Panc1 (cell line): ENCODE results near the gene C1orf105.

ENCODE experiments used
- CTCF ChIP-seq: fragments of 450-650 bp; IDR thresholded peaks from 2 replicates; pipeline ENCODE4 v1.5.1; 2017; ENCODE audit warnings: mild to moderate bottlenecking
- POLR2AphosphoS5 ChIP-seq: IDR thresholded peaks from 2 replicates; pipeline ENCODE4 v1.6.1; 2012; ENCODE audit warnings: mild to moderate bottlenecking, low read depth, low read length, moderate library complexity
- SIN3A ChIP-seq: IDR thresholded peaks from 2 replicates; pipeline ENCODE4 v1.6.1; 2012; ENCODE audit warnings: low read depth, mild to moderate bottlenecking, low read length, moderate library complexity, borderline replicate concordance; ENCODE audit not compliant: insufficient read depth
- TF ChIP-seq, protein P1 (sequence below), 2 experiments: IDR thresholded peaks; 2 replicates each; pipeline ENCODE4 v1.6.1; 2011 to 2012; ENCODE audit warnings: low read depth in 2 of 2, control low read depth in 1 of 2, low read length in 1 of 2, mild to moderate bottlenecking in 1 of 2, moderate library complexity in 1 of 2; ENCODE audit not compliant: insufficient read depth in 1 of 2

- no peak for TF ChIP-seq CTCF
- TF ChIP-seq, protein P1, sequence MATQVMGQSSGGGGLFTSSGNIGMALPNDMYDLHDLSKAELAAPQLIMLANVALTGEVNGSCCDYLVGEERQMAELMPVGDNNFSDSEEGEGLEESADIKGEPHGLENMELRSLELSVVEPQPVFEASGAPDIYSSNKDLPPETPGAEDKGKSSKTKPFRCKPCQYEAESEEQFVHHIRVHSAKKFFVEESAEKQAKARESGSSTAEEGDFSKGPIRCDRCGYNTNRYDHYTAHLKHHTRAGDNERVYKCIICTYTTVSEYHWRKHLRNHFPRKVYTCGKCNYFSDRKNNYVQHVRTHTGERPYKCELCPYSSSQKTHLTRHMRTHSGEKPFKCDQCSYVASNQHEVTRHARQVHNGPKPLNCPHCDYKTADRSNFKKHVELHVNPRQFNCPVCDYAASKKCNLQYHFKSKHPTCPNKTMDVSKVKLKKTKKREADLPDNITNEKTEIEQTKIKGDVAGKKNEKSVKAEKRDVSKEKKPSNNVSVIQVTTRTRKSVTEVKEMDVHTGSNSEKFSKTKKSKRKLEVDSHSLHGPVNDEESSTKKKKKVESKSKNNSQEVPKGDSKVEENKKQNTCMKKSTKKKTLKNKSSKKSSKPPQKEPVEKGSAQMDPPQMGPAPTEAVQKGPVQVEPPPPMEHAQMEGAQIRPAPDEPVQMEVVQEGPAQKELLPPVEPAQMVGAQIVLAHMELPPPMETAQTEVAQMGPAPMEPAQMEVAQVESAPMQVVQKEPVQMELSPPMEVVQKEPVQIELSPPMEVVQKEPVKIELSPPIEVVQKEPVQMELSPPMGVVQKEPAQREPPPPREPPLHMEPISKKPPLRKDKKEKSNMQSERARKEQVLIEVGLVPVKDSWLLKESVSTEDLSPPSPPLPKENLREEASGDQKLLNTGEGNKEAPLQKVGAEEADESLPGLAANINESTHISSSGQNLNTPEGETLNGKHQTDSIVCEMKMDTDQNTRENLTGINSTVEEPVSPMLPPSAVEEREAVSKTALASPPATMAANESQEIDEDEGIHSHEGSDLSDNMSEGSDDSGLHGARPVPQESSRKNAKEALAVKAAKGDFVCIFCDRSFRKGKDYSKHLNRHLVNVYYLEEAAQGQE (IDR thresholded peaks at IDR 0.05; ENCODE audit: insufficient read depth in 1 of 2, low read depth in 2 of 2, low read length in 1 of 2): no peak
- TF ChIP-seq POLR2AphosphoS5: no peak
- TF ChIP-seq SIN3A: no peak
Observed at GRCh38 chr1:172483448-172483847, 63.0 kb downstream of the C1orf105 start.
